ENCODE measurements around the gene HMGN5. TPM values are rescaled to one million over a fixed set of nuclear protein-coding genes. Genes with fewer than 3 reads are reported as not detected.

The HMGN5 gene
- total RNA-seq, 1 experiment from 2014 or later, result 3.4 TPM

DNA sequence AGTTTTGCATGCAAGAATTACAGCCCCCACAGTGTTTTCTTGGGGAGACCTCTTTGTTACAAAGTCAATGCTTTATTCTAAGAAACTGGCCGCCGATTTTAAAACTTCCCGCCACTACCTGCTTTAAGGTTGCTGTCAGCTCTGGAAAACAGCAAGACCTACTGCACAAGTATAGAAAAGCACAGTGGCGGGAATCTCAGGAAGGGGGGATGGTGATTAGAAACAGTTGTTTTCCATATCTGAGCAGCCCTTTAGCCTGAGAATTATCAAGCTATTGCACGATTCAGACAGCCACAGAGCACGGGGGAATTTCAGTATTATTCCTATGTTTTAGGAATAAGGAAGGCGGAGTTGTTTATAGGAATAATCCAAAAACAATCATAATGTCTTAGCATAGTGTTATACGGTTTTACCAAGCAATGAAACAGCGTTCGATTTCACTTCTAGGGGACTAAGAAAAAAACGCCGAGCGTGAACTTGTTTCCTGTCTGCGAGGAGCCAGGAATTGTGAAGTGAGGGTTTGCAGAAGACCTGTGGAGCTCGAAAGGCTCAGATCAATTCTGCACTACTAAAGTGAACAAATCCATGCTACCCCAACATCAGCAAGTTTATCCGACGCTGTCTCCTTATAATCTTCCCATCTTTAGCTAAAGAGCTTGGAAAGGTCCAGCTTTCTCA is 81.3 kb downstream of the HMGN5 start:
- no peak for DNase-seq (ENCODE audit: low read depth)

GRCh38 chrX:81114757-81115156 is 87.0 kb downstream of the HMGN5 start:
- no peak for DNase-seq (ENCODE audit: low read depth)

DNA sequence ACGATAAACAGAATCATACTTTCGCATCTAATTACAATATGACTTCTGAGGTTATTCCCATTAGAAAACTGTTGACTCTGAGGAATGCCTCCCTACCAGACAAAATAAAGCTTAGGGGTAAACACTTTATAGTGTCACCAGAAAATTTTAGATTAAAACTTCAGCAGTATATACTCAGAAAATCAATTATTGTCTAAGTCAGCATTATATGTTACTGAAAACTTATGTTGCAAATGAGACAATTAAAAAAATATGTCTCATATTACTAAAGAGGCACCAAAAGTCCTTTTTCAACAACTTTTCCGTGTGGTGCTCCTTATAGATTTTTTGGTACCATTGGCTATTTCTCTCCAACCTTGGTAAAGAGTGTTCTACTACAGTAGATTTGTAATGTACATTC is 91.4 kb downstream of the HMGN5 start:
- no peak for DNase-seq (ENCODE audit: low read depth)

DNA sequence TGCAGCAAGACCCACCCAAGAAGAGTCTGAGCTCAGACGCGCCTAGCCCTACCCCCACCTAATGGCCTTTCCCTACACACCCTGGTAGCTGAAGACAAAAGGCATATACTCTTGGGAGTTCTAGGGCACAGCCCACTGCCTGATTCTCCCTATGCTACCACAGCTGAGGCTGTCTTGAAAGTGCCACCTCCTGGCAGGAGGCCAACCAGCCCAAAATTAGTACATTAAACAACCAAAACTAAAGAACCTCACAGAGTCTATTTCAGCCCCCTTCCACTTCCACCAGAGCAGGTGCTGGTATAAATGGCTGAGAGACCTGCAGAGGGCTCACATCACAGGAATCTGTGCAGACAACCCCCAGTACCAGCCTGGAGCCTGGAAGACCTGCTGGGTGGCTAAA is 119.1 kb downstream of the HMGN5 start:
- no peak for DNase-seq (ENCODE audit: low read depth)

Other genes with a start within 250 kb of the HMGN5 start
- 98.4 and 122 TPM in 2 replicates for gene SH3BGRL, start 189 bp upstream of the HMGN5 start, total RNA-seq (2014; rRNA removed; shearing (Covaris generic))

Measured in RPMI7951 (cell line).